Ovary (tissue), 9 donors: Measurements from ENCODE around the gene ANKRD33B. TPM values are rescaled to one million over a fixed set of nuclear protein-coding genes. Genes with fewer than 3 reads are reported as not detected.

Experiments
- DNase-seq, 5 donors: peaks; one replicate each; pipeline ENCODE4 v3.0.0-alpha.2; 2019 to 2020
- H3K27ac ChIP-seq, 2 donors: fragments of 200-600 bp; one replicate each; pipeline versions ENCODE4 v1.5.1 to v1.8.0; 2019 to 2022
- H3K27me3 ChIP-seq: fragments of 200-600 bp; one replicate; pipeline ENCODE4 v1.8.0; 2022
- H3K36me3 ChIP-seq: fragments of 200-600 bp; sonication (generic); one replicate; pipeline ENCODE4 v1.5.1; 2019
- H3K4me1 ChIP-seq: one replicate; pipeline ENCODE4 v1.8.1; 2013; ENCODE audit warnings: mild to moderate bottlenecking, moderate library complexity; ENCODE audit not compliant: insufficient read depth
- H3K4me3 ChIP-seq: fragments of 200-600 bp; sonication (generic); one replicate; pipeline ENCODE4 v1.5.1; 2017
- H3K9me3 ChIP-seq, 2 donors: fragments of 200-600 bp in 1 of 2; sonication (generic) in 1 of 2; one replicate each; pipeline versions ENCODE4 v1.5.1 to v1.8.1; 2013 to 2019; ENCODE audit warnings: mild to moderate bottlenecking in 1 of 2, moderate library complexity in 1 of 2
- CTCF ChIP-seq, 3 donors: fragments of 450-650 bp in 2 of 3; fragments of 200-600 bp in 1 of 3; IDR thresholded peaks; one replicate each; pipeline versions ENCODE4 v1.5.1 to v1.8.0; 2016 to 2022; ENCODE audit warnings: antibody characterized with exemption in 3 of 3, mild to moderate bottlenecking in 1 of 3
- EP300 ChIP-seq: sonication (generic); formaldehyde crosslinking; IDR thresholded peaks from one replicate; pipeline ENCODE4 v1.6.1; 2017; ENCODE audit warnings: antibody characterized with exemption
- POLR2A ChIP-seq: fragments of 450-650 bp; IDR thresholded peaks from one replicate; pipeline ENCODE4 v1.6.1; 2017; ENCODE audit warnings: antibody characterized with exemption, mild to moderate bottlenecking, moderate library complexity
- WGBS, 3 donors: extraction: QIAGEN DNeasy Blood & Tissue Kit in 1 of 3; methylation state at CpG; one replicate each; pipeline versions ENCODE4 v1.1.5 to v1.1.7; 2013 to 2017; 5-methylcytosine and 5-hydroxymethylcytosine counted together
- intact Hi-C, 4 donors: fragments of 100-400 bp; cut with DNase I; formaldehyde crosslinking; loops; one replicate each; pipeline versions ENCODE4 v1.11.0 to v1.15.1; 2022 to 2023
- polyA plus RNA-seq, 2 donors: library from polyadenylated mRNA; stranded (reverse); fragments of 200-250 nt in 1 of 2; fragments of 350-450 nt in 1 of 2; fragmentation: Illumina TruSeq in 1 of 2; extraction: RNeasy Lipid Tissue Mini Kit (QIAGEN cat#74804) in 1 of 2; gene quantifications; one replicate each; pipeline ENCODE4 v1.2.3, GENCODE V29; 2013 to 2014
- total RNA-seq, 7 donors: library from RNA; depleted of rRNA in 2 of 7; stranded (reverse); fragments of >200 nt in 2 of 7; fragmentation: NEBNext Ultra II Directional in 3 of 7; extraction: Animal tissue kit (Norgen Biotek cat#: 25700) in 3 of 7; gene quantifications; one replicate each; pipeline versions ENCODE4 v1.1.0 to v1.2.4, GENCODE V29; 2016 to 2023
- donor health status: DM: no; HTN: no; CAD: no; lungs with moderate emphysema.
- donor health status: DM: no; HTN: no; CAD: no.
- donor health status: Bipolar disorder and iron deficiency.
- donor health status: DM: yes; HTN: yes; CAD: no.
- donor health status: DM: no; HTN: no; CAD: no.
- donor health status: DM: yes; HTN: yes; CAD: no.

The ANKRD33B gene
- total and polyA plus RNA-seq, 9 donors: 0.65 to 13.3 (median 1.9) TPM

- DNase-seq: peak; percentile 28 to 51 (median 35)
- Histone ChIP-seq H3K9me3 (no peaks in the 10 kb centered on the region), H3K4me3 (peak overlapping the region; percentile 72), H3K36me3 (no peaks in the 10 kb centered on the region), H3K27ac (no peak overlapping the region), H3K27me3 (no peaks in the 10 kb centered on the region), H3K4me1 (peaks cover 6% of the 10 kb centered on the region)
- TF ChIP-seq POLR2A (no peak), EP300 (no peak)
- WGBS, 3 donors: 3 to 10% (median 8%) methylated on average over 34 to 76 of the region's 76 CpGs
- intact Hi-C loops: no loop called here
These were observed 543 bp upstream of the ANKRD33B start for GRCh38 chr5:10563110-10563944.

GRCh38 chr5:10564838-10565784, 1.2 kb downstream of the ANKRD33B start:
- WGBS, 3 donors: 5 to 8% (median 6%) methylated on average over 54 to 61 of the region's 61 CpGs
- peak overlapping the region; percentile 72 for H3K4me3 ChIP-seq
- TF ChIP-seq EP300 (no peak), POLR2A (no peak)
- H3K4me1 ChIP-seq: peaks cover 6% of the 10 kb centered on the region
- H3K36me3 ChIP-seq: no peaks in the 10 kb centered on the region
- H3K27ac ChIP-seq: no peak overlapping the region
- H3K9me3 ChIP-seq: no peaks in the 10 kb centered on the region
- intact Hi-C loops: no loop called here
- no peak for DNase-seq
- H3K27me3 ChIP-seq: no peaks in the 10 kb centered on the region

- DNase-seq: no peak
- no peaks in the 10 kb centered on the region for H3K27me3 ChIP-seq
- H3K4me1 ChIP-seq: peaks cover 6% of the 10 kb centered on the region
- no peaks in the 10 kb centered on the region for H3K36me3 ChIP-seq
- H3K4me3 ChIP-seq: peak overlapping the region; percentile 72
- intact Hi-C loops: no loop called here
- TF ChIP-seq POLR2A (no peak), EP300 (no peak), CTCF (IDR thresholded peaks at IDR 0.05) (no peak)
- H3K27ac ChIP-seq: no peak overlapping the region
- 69 to 75% (median 70%) methylated on average over 11 of the region's 11 CpGs for WGBS, 3 donors
- no peaks in the 10 kb centered on the region for H3K9me3 ChIP-seq
These were observed 2.1 kb downstream of the ANKRD33B start for GRCh38 chr5:10565785-10566542.

GRCh38 chr5:10566543-10567068, 2.7 kb downstream of the ANKRD33B start:
- WGBS, 3 donors: 55 to 65% (median 59%) methylated on average over 8 of the region's 8 CpGs
- Histone ChIP-seq H3K27me3 (no peaks in the 10 kb centered on the region), H3K36me3 (no peaks in the 10 kb centered on the region), H3K4me3 (peak overlapping the region; percentile 72), H3K27ac (no peak overlapping the region), H3K4me1 (peaks cover 6% of the 10 kb centered on the region), H3K9me3 (no peaks in the 10 kb centered on the region)
- intact Hi-C loops: no loop called here
- TF ChIP-seq CTCF (IDR thresholded peaks at IDR 0.05) (no peak), POLR2A (no peak), EP300 (no peak)
- DNase-seq: no peak

GRCh38 chr5:10567121-10567591, 3.3 kb downstream of the ANKRD33B start:
- 79 to 82% (median 81%) methylated on average over 10 of the region's 10 CpGs for WGBS, 3 donors
- H3K27me3 ChIP-seq: no peaks in the 10 kb centered on the region
- no peak for TF ChIP-seq EP300
- TF ChIP-seq CTCF (IDR thresholded peaks at IDR 0.05): no peak
- TF ChIP-seq POLR2A: no peak
- no peak overlapping the region for H3K27ac ChIP-seq
- intact Hi-C loops: no loop called here
- H3K4me1 ChIP-seq: peaks cover 6% of the 10 kb centered on the region
- peak overlapping the region; percentile 72 for H3K4me3 ChIP-seq
- no peaks in the 10 kb centered on the region for H3K9me3 ChIP-seq
- no peak for DNase-seq
- H3K36me3 ChIP-seq: no peaks in the 10 kb centered on the region
